ENCODE data around the gene CRAMP1.

GRCh38 chr16:1573301-1573700, 38.9 kb upstream of the CRAMP1 start:
- TF ChIP-seq EZH2 (IDR thresholded peaks at IDR 0.05) (no peak), CTCF (IDR thresholded peaks at IDR 0.05) (no peak)

Data from neural progenitor cell (in vitro differentiated cells).